ENCODE data around the gene SULT4A1.

Gene SULT4A1

GRCh38 chr22:43844560-43845545 lies 17.5 kb downstream of the SULT4A1 start:
- no peak for DNase-seq (ENCODE audit: low read depth)

- no peak for DNase-seq (ENCODE audit: low read depth)
These were observed 18.4 kb downstream of the SULT4A1 start for GRCh38 chr22:43843783-43844530.

GRCh38 chr22:43841742-43842141 lies 20.6 kb downstream of the SULT4A1 start:
- DNase-seq (ENCODE audit: low read depth) = no peak

GRCh38 chr22:43840851-43841250 lies 21.5 kb downstream of the SULT4A1 start:
- no peak for DNase-seq (ENCODE audit: low read depth)

- no peak for DNase-seq (ENCODE audit: low read depth)
These were observed 21.9 kb downstream of the SULT4A1 start for GRCh38 chr22:43840431-43840830.

- no peak for DNase-seq (ENCODE audit: low read depth)
These were observed 22.5 kb downstream of the SULT4A1 start for GRCh38 chr22:43839781-43840180.

- DNase-seq (ENCODE audit: low read depth) = no peak
These were observed 23.6 kb downstream of the SULT4A1 start for GRCh38 chr22:43838571-43839307.

GRCh38 chr22:43838161-43838560 lies 24.2 kb downstream of the SULT4A1 start:
- DNase-seq (ENCODE audit: low read depth) = no peak

- DNase-seq (ENCODE audit: low read depth) = no peak
These were observed 24.6 kb downstream of the SULT4A1 start for GRCh38 chr22:43837666-43838065.

GRCh38 chr22:43835736-43836135 lies 26.6 kb downstream of the SULT4A1 start:
- DNase-seq (ENCODE audit: low read depth) = no peak

- DNase-seq (ENCODE audit: low read depth) = no peak
These were observed 27.1 kb downstream of the SULT4A1 start for GRCh38 chr22:43835166-43835565.

- DNase-seq (ENCODE audit: low read depth) = no peak
These were observed 28.8 kb downstream of the SULT4A1 start for GRCh38 chr22:43833286-43834240.

GRCh38 chr22:43832393-43833265 lies 29.7 kb downstream of the SULT4A1 start:
- no peak for DNase-seq (ENCODE audit: low read depth)

GRCh38 chr22:43831561-43832392 lies 30.5 kb downstream of the SULT4A1 start:
- DNase-seq (ENCODE audit: low read depth) = no peak

GRCh38 chr22:43830931-43831560 lies 31.3 kb downstream of the SULT4A1 start:
- DNase-seq (ENCODE audit: low read depth) = no peak

- DNase-seq (ENCODE audit: low read depth) = no peak
These were observed 32.1 kb downstream of the SULT4A1 start for GRCh38 chr22:43829904-43830851.

- DNase-seq (ENCODE audit: low read depth) = no peak
These were observed 33.1 kb downstream of the SULT4A1 start for GRCh38 chr22:43828998-43829782.

All from T follicular helper cell (primary cell).